Activated naive CD8-positive, alpha-beta T cell treated with anti-CD3 and anti-CD28 coated beads, Interleukin-2, amount 10 ng/mL, durations not matched to agents 7 days and 5 days (primary cell): Measurements from ENCODE around the gene RNF123. TPM values are rescaled to one million over a fixed set of nuclear protein-coding genes. Genes with fewer than 3 reads are reported as not detected.
"Not testable (repeated sequence)": the region's sequence is repeated elsewhere in the genome, so short reads cannot be mapped to it uniquely, and the experiment has no call there.

Source experiments
- ATAC-seq: fragments of 150-1000 bp; cut with Tn5 transposase; one replicate; pipeline ENCODE4 v1.10.0; 2021; ENCODE audit warnings: low read depth, moderate library complexity
- POLR2A ChIA-PET: fragments of 350-600 bp; sonication (Branson Sonifier 250); formaldehyde crosslinking; loops from one replicate; lab custom pipeline; 2021; ENCODE audit warnings: antibody characterized with exemption; lab: Charles Lee
- DNase-seq: peaks from one replicate; pipeline ENCODE4 v3.0.0; 2021
- H3K27ac Mint-ChIP-seq: one replicate; pipeline ENCODE4 v1.8.0; 2022; ENCODE audit warnings: mild to moderate bottlenecking, mixed read lengths
- H3K27me3 Mint-ChIP-seq: one replicate; pipeline ENCODE4 v1.8.0; 2022; ENCODE audit warnings: mild to moderate bottlenecking, moderate library complexity, mixed read lengths
- H3K36me3 Mint-ChIP-seq: one replicate; pipeline ENCODE4 v1.8.0; 2021; ENCODE audit warnings: mild to moderate bottlenecking, mixed read lengths
- H3K4me1 Mint-ChIP-seq: one replicate; pipeline ENCODE4 v1.8.0; 2021; ENCODE audit warnings: mixed read lengths
- H3K4me3 Mint-ChIP-seq: one replicate; pipeline ENCODE4 v1.8.0; 2022; ENCODE audit warnings: mild to moderate bottlenecking, moderate library complexity, mixed read lengths
- H3K9me3 Mint-ChIP-seq: one replicate; pipeline ENCODE4 v1.8.0; 2021; ENCODE audit warnings: mixed read lengths
- total RNA-seq, 2 experiments: library from RNA; stranded (reverse); gene quantifications; one replicate each; pipeline ENCODE4 v1.2.3, GENCODE V29; 2021

The RNF123 gene
- total RNA-seq, 2 experiments from 2014 or later = 53.2 to 56.5 TPM

DNA sequence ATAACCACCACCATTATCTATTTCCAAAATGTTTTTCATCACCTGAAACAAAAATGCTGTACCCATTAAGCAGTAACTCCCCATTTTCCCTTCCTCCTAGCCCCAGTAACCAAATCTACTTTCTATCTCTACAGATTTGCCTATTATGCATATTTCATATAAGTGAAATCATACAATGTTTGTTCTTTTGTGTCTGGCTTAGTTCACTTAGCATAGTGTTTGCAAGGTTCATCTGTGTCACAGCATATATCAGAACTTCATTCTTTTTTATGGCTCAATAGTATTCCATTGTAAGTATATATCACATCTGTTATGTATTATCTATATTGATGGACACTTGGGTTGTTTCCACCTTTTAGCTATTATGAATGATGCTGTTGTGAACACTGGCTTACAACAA, 51.1 kb downstream of the RNF123 start:
- no peak for DNase-seq
- no peaks in the 10 kb centered on the region for H3K9me3 Mint-ChIP-seq
- no peak for ATAC-seq
- H3K4me3 Mint-ChIP-seq = no peak overlapping the region
- POLR2A ChIA-PET = interaction anchor here (0.6 kb wide), 1 partner anchor 16 kb away, joined by 3 read pairs; the partner anchor contains the start of gene GMPPB
- H3K4me1 Mint-ChIP-seq = peaks cover 3% of the 10 kb centered on the region
- H3K27ac Mint-ChIP-seq = no peak overlapping the region
- peaks cover 21% of the 10 kb centered on the region for H3K36me3 Mint-ChIP-seq
- no peaks in the 10 kb centered on the region for H3K27me3 Mint-ChIP-seq

DNA sequence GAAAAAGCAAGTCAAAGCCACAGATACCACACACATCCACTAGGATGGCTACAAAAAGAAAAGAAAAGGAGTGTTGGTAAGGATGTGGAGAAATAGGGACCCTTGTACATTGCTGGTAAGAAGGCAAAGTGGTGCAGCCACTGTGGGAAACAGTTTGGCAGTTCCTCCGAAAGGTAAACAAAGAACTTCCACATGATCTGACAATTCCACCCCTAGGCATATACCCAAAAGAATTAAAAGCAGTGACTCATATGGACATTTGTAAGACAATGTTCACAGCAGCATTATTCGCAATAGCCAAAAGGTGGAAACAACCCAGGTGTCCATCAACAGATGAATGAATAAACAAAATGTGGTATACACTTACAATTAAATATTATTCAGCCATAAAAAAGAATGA, 56.6 kb downstream of the RNF123 start:
- Mint-ChIP-seq H3K4me1 (no peaks in the 10 kb centered on the region), H3K36me3 (peaks cover 7% of the 10 kb centered on the region), H3K27ac (no peak overlapping the region), H3K27me3 (no peaks in the 10 kb centered on the region), H3K9me3 (no peaks in the 10 kb centered on the region), H3K4me3 (no peak overlapping the region)
- DNase-seq = no peak
- ATAC-seq = no peak
- POLR2A ChIA-PET = interaction anchor here (0.7 kb wide), 1 partner anchor 376 kb away, joined by 3 read pairs; no protein-coding TSS in a partner anchor

DNA sequence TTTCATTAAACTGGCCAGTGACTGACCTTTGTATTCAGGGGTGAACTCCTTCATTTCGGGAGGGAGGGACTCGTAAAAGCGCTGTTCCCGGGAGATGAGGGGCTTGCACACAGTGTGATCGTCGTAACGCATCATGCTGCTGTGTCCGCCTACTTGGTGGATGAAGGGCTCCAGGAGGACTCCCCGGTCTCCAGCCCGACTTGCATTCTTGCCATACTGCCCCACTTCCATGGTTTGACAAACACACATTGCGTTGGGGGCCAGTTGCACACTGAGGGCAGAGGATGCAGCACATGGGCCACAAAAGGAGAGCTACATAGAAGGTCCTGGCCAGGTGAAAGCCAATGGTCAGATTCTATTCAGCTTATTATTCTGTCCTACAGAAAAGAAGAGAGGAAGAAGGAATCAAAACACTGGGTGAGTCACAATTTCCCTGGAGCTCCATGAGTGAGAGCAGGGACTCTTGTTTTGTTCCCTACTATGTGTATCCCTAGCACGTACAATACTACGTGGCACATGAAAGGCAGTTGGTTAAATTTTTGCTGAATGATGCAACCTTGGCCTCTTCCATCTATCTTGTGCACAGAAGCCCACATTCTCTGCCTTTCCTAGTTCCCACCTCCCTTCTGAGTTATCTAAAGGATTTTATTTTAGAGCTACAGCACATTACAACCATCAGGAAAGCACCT, 58.6 kb downstream of the RNF123 start:
- Mint-ChIP-seq H3K27ac (no peak overlapping the region), H3K4me3 (no peak overlapping the region), H3K36me3 (peaks cover 7% of the 10 kb centered on the region), H3K4me1 (no peaks in the 10 kb centered on the region), H3K27me3 (no peaks in the 10 kb centered on the region), H3K9me3 (no peaks in the 10 kb centered on the region)
- no peak for ATAC-seq
- DNase-seq = no peak
- POLR2A ChIA-PET = no interaction called here

DNA sequence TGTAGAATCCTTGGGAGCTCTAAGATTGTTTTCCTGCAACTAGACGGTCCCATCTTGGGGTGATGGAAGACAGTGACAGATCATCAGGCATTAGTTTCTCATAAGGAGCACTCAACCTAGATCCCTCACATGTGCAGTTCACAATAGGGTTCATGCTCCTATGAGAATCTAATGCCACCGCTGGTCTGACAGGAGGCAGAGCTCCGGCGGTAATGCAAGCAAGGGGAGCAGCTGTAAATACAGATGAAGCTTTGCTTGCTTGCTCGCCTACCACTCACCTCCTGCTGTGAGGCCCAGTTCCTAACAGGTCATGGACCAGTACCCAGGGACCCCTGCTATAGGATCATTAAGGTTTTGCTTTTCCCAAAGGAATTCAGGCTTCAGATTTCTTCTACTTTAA, 59.5 kb downstream of the RNF123 start:
- H3K36me3 Mint-ChIP-seq, ATAC-seq, H3K27ac Mint-ChIP-seq, H3K27me3 Mint-ChIP-seq, DNase-seq, H3K4me1 Mint-ChIP-seq, H3K9me3 Mint-ChIP-seq, H3K4me3 Mint-ChIP-seq, POLR2A ChIA-PET: not testable (repeated sequence)

DNA sequence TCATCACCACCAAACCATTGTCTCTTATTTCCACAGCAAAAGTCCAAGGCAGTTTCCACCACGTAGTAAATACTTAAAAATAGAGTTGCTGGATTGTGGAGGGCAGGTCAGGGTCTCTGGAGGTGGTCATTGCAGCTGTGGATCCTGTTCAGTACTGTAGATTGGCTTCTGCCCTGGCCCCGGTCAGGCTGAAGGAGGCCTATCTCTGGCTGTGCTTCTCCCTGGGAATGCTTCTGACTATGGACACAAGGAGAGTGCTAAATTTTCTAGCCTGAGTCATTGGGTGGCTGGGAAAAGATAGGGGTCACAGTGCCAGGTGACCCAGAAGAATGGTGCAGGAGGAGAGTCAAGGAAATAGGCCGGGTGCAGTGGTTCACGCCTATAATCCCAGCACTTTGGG, 60.7 kb downstream of the RNF123 start:
- ATAC-seq = no peak
- DNase-seq = no peak
- Mint-ChIP-seq H3K27ac (no peak overlapping the region), H3K36me3 (peaks cover 6% of the 10 kb centered on the region), H3K27me3 (no peaks in the 10 kb centered on the region), H3K4me3 (no peak overlapping the region), H3K9me3 (no peaks in the 10 kb centered on the region), H3K4me1 (no peaks in the 10 kb centered on the region)
- POLR2A ChIA-PET = no interaction called here

DNA sequence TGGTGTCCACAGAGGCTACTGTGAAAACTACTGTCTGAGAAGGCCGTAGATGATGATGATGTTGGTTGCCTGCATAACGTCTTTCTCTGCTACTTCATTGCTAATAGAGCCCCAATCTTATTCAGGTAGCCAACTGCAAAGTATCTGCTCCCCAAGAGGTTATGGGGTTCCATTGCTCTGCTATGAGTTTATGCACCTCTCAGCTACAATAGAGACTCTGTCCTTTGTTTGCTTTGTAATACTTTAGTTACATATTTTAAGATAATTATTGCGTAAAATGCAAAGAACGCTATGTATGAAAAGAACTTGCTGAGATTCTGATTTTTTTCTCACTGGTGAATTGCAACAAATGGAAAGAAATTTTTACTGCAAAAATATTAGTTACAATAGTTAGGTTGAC, 62.1 kb downstream of the RNF123 start:
- Mint-ChIP-seq H3K9me3 (no peaks in the 10 kb centered on the region), H3K4me3 (no peak overlapping the region), H3K36me3 (peaks cover 6% of the 10 kb centered on the region), H3K4me1 (no peaks in the 10 kb centered on the region), H3K27me3 (no peaks in the 10 kb centered on the region), H3K27ac (no peak overlapping the region)
- ATAC-seq = no peak
- POLR2A ChIA-PET = no interaction called here
- DNase-seq = no peak

DNA sequence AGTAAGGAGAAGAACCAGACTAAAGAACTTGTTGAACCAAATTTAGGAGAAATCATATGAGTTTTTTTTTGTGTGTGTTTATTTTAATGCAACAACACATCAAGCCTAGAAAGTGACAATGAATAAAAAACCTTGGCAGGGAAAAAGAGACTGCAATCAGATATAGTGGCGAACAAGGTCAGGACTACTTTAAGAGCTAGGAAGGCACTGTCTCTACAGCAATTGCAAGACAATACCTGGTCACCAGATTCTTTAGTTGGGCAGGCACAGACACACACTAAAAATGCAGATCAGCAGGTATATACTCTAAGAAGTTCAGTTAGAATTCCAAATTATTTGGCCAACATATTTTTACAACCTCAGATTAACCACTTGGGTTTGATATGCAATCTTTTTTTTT, 65.2 kb downstream of the RNF123 start:
- H3K36me3 Mint-ChIP-seq = peaks cover 5% of the 10 kb centered on the region
- no peak for DNase-seq
- no peak for ATAC-seq
- POLR2A ChIA-PET = no interaction called here
- no peak overlapping the region for H3K4me3 Mint-ChIP-seq
- no peaks in the 10 kb centered on the region for H3K9me3 Mint-ChIP-seq
- H3K27ac Mint-ChIP-seq = no peak overlapping the region
- no peaks in the 10 kb centered on the region for H3K27me3 Mint-ChIP-seq
- peaks cover 1% of the 10 kb centered on the region for H3K4me1 Mint-ChIP-seq

DNA sequence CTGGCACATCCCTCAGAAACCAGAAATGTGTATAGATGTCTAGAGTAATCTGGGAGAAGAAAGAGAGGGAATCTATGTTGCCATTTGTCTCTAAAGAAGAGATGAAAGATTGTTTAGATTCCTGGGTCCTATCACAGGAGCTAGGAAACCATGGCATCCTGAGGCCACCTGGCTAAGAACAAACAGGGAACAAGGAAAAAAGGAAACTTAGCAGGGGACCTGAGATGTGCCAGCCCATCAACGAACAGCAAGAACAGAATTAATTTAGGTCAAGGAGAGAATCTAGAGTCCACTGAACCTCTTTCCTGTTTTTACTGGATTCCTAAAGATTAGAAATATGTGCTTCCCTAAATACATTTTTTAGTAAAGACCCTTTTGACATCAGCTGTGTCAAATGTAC, 66.7 kb downstream of the RNF123 start:
- ATAC-seq (no peak), DNase-seq (no peak)
- H3K4me1 Mint-ChIP-seq = peaks cover 1% of the 10 kb centered on the region
- H3K4me3 Mint-ChIP-seq = no peak overlapping the region
- H3K9me3 Mint-ChIP-seq = no peaks in the 10 kb centered on the region
- H3K27ac Mint-ChIP-seq = no peak overlapping the region
- H3K27me3 Mint-ChIP-seq = no peaks in the 10 kb centered on the region
- peaks cover 5% of the 10 kb centered on the region for H3K36me3 Mint-ChIP-seq
- POLR2A ChIA-PET = interaction anchor here (0.6 kb wide), 1 partner anchor 95 kb away, joined by 4 read pairs; no protein-coding TSS in a partner anchor

DNA sequence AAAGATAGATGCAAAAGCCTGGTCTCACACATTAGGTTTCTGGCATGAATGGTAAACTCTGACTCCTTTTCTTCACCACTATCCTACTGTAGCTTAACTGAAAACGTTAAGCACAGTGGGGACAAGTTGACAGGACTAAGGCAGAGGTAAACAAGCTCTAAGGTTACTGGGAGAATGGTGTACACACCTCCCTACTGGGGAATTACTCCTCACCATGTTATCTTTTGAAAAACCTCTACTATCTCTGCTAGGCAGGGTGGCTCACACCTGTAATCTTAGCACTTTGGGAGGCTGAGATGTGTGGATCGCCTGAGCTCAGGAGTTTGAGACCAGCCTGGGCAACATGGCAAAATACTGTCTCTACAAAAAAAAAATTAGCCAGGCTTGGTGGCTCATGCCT, 67.8 kb downstream of the RNF123 start:
- H3K27ac Mint-ChIP-seq = no peak overlapping the region
- no peak overlapping the region for H3K4me3 Mint-ChIP-seq
- H3K27me3 Mint-ChIP-seq = no peaks in the 10 kb centered on the region
- DNase-seq (no peak), ATAC-seq (no peak)
- peaks cover 1% of the 10 kb centered on the region for H3K4me1 Mint-ChIP-seq
- peaks cover 5% of the 10 kb centered on the region for H3K36me3 Mint-ChIP-seq
- POLR2A ChIA-PET = no interaction called here
- no peaks in the 10 kb centered on the region for H3K9me3 Mint-ChIP-seq

DNA sequence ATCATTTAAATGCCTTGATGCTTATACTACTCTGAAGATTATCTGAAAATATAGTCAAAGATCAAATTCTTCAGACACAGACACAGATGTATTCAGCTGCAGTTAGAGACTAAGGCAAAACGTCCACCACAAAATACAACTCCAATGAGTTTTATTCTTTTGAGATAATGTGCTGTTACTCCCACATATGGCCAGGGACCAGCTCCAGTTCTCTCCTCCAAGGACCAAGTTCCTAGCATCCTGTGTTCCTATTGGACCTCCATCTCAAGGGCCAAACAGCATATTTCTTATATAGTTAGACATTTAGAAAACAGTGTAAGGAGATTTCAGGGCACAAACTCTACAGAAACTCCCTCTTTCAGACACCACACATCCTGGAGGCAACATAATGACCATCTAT, 69.9 kb downstream of the RNF123 start:
- no peak overlapping the region for H3K27ac Mint-ChIP-seq
- no peak for DNase-seq
- ATAC-seq = no peak
- H3K4me3 Mint-ChIP-seq = no peak overlapping the region
- H3K27me3 Mint-ChIP-seq = no peaks in the 10 kb centered on the region
- peaks cover 1% of the 10 kb centered on the region for H3K4me1 Mint-ChIP-seq
- H3K36me3 Mint-ChIP-seq = peaks cover 7% of the 10 kb centered on the region
- POLR2A ChIA-PET = no interaction called here
- H3K9me3 Mint-ChIP-seq = no peaks in the 10 kb centered on the region

DNA sequence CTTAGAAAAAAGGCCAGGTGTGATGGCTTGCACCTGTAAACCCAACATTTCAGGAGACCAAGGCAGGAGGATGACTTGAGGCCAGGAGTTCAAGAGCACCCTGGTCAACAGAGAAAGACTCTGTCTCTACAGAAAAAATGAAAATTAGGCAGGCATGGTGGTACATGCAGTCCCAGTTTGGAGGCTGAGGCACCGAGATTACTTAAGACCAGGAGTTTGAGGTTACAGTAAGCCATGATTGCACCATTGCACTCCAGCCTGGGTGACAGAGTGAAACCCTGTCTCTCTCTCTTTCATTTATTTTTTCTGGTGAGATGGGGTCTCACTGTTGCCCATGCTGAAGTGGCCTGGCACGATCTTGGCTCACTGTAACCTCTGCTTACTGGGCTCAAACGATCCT, 72.3 kb downstream of the RNF123 start:
- Mint-ChIP-seq H3K27me3 (no peaks in the 10 kb centered on the region), H3K9me3 (no peaks in the 10 kb centered on the region), H3K4me3 (no peak overlapping the region), H3K4me1 (peaks cover 1% of the 10 kb centered on the region), H3K27ac (no peak overlapping the region), H3K36me3 (peaks cover 8% of the 10 kb centered on the region)
- POLR2A ChIA-PET = no interaction called here
- no peak for DNase-seq
- ATAC-seq = no peak

DNA sequence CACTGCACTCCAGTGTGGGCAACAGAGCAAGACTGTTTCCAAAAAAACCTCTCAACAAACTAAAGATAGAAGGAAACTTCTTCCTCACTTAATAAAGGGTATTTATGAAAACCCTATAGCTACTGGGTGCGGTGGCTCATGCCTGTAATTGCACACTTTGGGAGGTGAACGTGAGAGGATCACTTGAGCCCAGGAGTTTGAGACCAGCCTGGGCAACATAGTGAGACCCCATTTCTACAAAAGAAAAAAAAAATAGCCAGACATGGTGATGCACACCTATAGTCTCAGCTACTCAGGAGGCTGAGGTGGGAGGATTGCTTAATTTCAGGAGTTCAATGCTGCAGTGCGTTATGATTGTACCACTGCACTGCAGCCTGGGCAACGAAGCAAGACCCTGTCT, 74.6 kb downstream of the RNF123 start:
- DNase-seq (no peak), ATAC-seq (no peak)
- Mint-ChIP-seq H3K27ac (no peak overlapping the region), H3K27me3 (no peaks in the 10 kb centered on the region), H3K9me3 (no peaks in the 10 kb centered on the region), H3K4me3 (no peak overlapping the region), H3K36me3 (peaks cover 6% of the 10 kb centered on the region), H3K4me1 (no peaks in the 10 kb centered on the region)
- POLR2A ChIA-PET = interaction anchor here (0.6 kb wide), 1 partner anchor 67 kb away, joined by 5 read pairs; no protein-coding TSS in a partner anchor

DNA sequence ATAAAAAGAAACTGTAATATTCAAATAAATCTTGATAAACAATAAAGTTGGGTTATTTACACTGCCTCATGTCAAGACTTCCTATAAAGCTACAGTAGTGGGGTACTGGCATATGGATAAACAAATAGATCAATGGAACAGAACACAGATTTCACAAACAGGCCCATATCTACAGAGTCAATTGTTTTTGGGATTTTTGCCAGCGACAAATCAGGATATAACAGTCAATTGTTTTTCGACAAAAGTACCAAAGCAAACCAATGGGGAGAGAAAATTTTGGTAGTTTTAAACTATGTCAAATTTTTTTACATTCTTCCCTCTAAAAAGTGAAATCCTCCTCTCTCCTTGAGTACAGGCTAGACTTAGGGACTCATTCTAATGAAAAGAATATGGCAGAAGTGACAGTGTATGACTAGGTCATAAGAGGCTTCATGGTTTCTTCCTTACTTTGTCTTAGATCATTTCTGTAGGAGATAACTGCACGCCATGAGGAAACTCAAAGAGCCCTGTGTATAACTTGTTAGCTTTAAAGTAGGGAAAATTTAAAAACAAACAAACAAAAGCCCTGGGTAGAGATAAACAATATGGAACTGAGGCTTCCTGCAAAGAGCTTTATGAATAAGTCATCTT, 80.0 kb downstream of the RNF123 start:
- H3K9me3 Mint-ChIP-seq = no peaks in the 10 kb centered on the region
- DNase-seq (no peak), ATAC-seq (no peak)
- H3K27me3 Mint-ChIP-seq = no peaks in the 10 kb centered on the region
- no peak overlapping the region for H3K4me3 Mint-ChIP-seq
- no peaks in the 10 kb centered on the region for H3K4me1 Mint-ChIP-seq
- H3K27ac Mint-ChIP-seq = no peak overlapping the region
- POLR2A ChIA-PET = no interaction called here
- H3K36me3 Mint-ChIP-seq = peaks cover 5% of the 10 kb centered on the region

DNA sequence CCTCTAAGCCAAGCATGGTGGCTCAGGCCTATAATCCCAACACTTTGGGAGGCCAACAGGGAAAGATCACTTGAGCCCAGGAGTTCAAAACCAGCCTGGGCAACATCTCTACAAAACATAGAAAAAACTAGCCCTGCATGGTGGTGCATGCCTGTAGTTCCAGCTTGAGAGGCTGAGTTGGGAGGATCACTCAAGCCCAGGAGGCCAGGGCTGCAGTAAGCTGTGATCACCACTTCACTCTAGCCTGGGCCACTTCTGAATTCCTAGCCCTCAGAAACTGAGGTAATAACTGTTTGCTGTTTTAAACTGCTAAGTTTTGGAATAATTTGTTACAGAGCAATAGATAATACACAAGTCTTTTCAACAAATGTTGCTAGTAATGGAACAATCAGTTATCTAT, 80.6 kb downstream of the RNF123 start:
- POLR2A ChIA-PET = interaction anchor here (0.8 kb wide), 1 partner anchor 14 kb away, joined by 5 read pairs; no protein-coding TSS in a partner anchor
- Mint-ChIP-seq H3K4me3 (no peak overlapping the region), H3K9me3 (no peaks in the 10 kb centered on the region), H3K27me3 (no peaks in the 10 kb centered on the region), H3K4me1 (no peaks in the 10 kb centered on the region), H3K36me3 (peaks cover 4% of the 10 kb centered on the region), H3K27ac (no peak overlapping the region)
- no peak for ATAC-seq
- DNase-seq = no peak
